ENCODE measurements around the gene YY1. TPM values are rescaled to one million over a fixed set of nuclear protein-coding genes. Genes with fewer than 3 reads are reported as not detected.

YY1 gene
- total and polyA plus RNA-seq, 9 of the 15 experiments (the other 6 are each of a cell fraction or from before 2014, with no cell fraction given) = 20.8 to 74.2 (median 46.7) TPM

GRCh38 chr14:100238419-100239210, at the start of gene YY1 (continued):
- no peak for TF ChIP-seq RAD21 (CRISPR knock-in tag; conservative IDR thresholded peaks at IDR 0.05 in 1 of 2, IDR thresholded peaks at IDR 0.05 in 1 of 2)
- TF ChIP-seq, protein P1, sequence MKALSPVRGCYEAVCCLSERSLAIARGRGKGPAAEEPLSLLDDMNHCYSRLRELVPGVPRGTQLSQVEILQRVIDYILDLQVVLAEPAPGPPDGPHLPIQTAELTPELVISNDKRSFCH (CRISPR knock-in tag; IDR thresholded peaks at IDR 0.05) = no peak
- TF ChIP-seq, protein P1 (tag; IDR thresholded peaks at IDR 0.05) = no peak
- TF ChIP-seq GABPB1 (CRISPR knock-in tag; IDR thresholded peaks at IDR 0.05) = no peak
- TF ChIP-seq NFE2 (IDR thresholded peaks at IDR 0.05; ENCODE audit: low read depth) = no peak
- TF ChIP-seq POLR2H (tag; IDR thresholded peaks at IDR 0.05; ENCODE audit: low read depth) = peak; percentile 31; the same call in 1 of the 2 replicates
- TF ChIP-seq, protein P2, sequence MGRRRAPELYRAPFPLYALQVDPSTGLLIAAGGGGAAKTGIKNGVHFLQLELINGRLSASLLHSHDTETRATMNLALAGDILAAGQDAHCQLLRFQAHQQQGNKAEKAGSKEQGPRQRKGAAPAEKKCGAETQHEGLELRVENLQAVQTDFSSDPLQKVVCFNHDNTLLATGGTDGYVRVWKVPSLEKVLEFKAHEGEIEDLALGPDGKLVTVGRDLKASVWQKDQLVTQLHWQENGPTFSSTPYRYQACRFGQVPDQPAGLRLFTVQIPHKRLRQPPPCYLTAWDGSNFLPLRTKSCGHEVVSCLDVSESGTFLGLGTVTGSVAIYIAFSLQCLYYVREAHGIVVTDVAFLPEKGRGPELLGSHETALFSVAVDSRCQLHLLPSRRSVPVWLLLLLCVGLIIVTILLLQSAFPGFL (CRISPR knock-in tag; IDR thresholded peaks at IDR 0.05) = no peak
- TF ChIP-seq, protein P3, sequence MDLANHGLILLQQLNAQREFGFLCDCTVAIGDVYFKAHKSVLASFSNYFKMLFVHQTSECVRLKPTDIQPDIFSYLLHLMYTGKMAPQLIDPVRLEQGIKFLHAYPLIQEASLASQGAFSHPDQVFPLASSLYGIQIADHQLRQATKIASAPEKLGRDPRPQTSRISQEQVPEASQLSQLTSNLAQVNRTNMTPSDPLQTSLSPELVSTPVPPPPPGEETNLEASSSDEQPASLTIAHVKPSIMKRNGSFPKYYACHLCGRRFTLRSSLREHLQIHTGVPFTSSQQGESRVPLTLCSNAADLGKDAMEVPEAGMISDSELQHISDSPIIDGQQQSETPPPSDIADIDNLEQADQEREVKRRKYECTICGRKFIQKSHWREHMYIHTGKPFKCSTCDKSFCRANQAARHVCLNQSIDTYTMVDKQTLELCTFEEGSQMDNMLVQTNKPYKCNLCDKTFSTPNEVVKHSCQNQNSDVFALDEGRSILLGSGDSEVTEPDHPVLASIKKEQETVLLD (IDR thresholded peaks at IDR 0.05) = no peak
- peak; percentile 67 to 75; a peak in 3 of 4 replicates for TF ChIP-seq NRF1 (conservative IDR thresholded peaks at IDR 0.05 in 1 of 2, IDR thresholded peaks at IDR 0.05 in 1 of 2)
- peak in 1 of 2 experiments; percentile 61 for TF ChIP-seq E2F6 (IDR thresholded peaks at IDR 0.05; ENCODE audit: borderline replicate concordance in 1 of 2, extremely low read depth in 1 of 2, insufficient read depth in 1 of 2, insufficient read length in 1 of 2, low read depth in 1 of 2, low read length in 1 of 2, poor library complexity in 1 of 2, severe bottlenecking in 1 of 2)
- no peak for TF ChIP-seq MTF1 (CRISPR knock-in tag; IDR thresholded peaks at IDR 0.05; ENCODE audit: borderline replicate concordance)
- TF ChIP-seq, protein P4, sequence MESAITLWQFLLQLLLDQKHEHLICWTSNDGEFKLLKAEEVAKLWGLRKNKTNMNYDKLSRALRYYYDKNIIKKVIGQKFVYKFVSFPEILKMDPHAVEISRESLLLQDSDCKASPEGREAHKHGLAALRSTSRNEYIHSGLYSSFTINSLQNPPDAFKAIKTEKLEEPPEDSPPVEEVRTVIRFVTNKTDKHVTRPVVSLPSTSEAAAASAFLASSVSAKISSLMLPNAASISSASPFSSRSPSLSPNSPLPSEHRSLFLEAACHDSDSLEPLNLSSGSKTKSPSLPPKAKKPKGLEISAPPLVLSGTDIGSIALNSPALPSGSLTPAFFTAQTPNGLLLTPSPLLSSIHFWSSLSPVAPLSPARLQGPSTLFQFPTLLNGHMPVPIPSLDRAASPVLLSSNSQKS (CRISPR knock-in tag; IDR thresholded peaks at IDR 0.05) = no peak
- TF ChIP-seq, protein P5, sequence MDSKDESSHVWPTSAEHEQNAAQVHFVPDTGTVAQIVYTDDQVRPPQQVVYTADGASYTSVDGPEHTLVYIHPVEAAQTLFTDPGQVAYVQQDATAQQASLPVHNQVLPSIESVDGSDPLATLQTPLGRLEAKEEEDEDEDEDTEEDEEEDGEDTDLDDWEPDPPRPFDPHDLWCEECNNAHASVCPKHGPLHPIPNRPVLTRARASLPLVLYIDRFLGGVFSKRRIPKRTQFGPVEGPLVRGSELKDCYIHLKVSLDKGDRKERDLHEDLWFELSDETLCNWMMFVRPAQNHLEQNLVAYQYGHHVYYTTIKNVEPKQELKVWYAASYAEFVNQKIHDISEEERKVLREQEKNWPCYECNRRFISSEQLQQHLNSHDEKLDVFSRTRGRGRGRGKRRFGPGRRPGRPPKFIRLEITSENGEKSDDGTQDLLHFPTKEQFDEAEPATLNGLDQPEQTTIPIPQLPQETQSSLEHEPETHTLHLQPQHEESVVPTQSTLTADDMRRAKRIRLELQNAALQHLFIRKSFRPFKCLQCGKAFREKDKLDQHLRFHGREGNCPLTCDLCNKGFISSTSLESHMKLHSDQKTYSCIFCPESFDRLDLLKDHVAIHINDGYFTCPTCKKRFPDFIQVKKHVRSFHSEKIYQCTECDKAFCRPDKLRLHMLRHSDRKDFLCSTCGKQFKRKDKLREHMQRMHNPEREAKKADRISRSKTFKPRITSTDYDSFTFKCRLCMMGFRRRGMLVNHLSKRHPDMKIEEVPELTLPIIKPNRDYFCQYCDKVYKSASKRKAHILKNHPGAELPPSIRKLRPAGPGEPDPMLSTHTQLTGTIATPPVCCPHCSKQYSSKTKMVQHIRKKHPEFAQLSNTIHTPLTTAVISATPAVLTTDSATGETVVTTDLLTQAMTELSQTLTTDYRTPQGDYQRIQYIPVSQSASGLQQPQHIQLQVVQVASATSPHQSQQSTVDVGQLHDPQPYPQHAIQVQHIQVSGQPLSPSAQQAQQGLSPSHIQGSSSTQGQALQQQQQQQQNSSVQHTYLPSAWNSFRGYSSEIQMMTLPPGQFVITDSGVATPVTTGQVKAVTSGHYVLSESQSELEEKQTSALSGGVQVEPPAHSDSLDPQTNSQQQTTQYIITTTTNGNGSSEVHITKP (IDR thresholded peaks at IDR 0.05; ENCODE audit: partially characterized antibody) = no peak
- TF ChIP-seq POLR2G (IDR thresholded peaks at IDR 0.05; ENCODE audit: low read depth, low read length) = peak; percentile 91
- 0 out of 2 replicates have a peak, but pooled peaks have one; percentile 62 for TF ChIP-seq POLR2AphosphoS2 (IDR thresholded peaks at IDR 0.05; ENCODE audit: low read length)
